EL (cell line): ENCODE results near the gene PRTG.
"Not testable (repeated sequence)": the region's sequence is repeated elsewhere in the genome, so short reads cannot be mapped to it uniquely, and the experiment has no call there.

Source experiments
- DNase-seq: peaks from one replicate; pipeline ENCODE4 v3.0.0-alpha.2; 2016

Gene PRTG

DNA sequence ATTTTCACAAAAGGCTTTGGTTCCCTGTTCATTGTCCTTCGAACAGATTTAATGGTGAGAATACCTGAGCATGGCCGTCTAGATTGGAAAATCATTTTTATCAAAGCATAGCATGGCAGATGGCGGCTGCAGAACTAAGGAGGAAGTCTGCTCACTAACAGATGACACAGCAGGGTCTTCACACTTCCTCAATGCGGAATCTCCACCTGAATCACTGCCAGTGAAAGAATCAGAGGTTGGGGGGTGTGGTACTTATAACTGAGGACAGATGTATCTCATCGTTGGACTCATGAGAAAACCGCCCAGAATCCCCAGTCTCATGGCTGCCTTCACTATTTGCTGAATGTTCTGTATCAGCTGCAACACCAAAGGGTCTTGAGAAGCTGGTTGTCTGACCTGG, 123.2 kb downstream of the PRTG start:
- DNase-seq = no peak

DNA sequence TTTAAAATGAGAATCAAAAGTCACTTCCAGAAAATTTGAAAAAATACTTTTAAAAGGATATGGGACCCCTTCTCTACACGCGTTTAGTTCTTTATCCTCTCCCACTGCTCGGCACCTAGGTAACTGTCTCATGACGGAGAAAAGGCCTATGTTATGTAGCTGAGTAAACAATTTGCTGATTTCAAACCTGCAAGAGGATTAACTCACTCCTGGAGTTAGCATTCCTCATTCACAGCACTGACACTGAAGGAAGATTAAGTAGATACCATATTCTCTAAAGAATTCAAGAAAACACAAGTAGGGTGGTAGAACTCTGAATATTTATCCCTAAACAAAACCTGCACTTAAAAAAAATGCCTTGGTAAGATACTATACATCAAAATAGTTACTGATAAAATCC, 124.6 kb downstream of the PRTG start:
- no peak for DNase-seq

DNA sequence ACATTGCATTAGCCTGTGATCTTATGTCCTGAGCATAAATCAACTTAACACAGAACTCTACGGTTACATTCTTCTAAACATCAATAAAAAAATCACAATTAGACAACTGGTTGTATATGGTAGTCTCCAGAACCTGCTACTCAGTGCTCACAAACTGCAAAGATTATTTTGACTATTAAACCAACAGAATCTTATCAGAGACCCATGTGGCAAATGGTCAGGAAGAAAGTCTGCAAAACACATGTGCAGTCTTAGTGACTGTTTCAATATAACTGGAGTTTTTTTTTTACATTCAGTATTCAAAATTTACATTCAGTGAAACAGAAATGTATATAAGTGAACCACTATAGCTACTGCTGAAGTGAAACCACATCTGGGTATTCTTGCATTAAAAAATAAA, 127.5 kb downstream of the PRTG start:
- DNase-seq = no peak

DNA sequence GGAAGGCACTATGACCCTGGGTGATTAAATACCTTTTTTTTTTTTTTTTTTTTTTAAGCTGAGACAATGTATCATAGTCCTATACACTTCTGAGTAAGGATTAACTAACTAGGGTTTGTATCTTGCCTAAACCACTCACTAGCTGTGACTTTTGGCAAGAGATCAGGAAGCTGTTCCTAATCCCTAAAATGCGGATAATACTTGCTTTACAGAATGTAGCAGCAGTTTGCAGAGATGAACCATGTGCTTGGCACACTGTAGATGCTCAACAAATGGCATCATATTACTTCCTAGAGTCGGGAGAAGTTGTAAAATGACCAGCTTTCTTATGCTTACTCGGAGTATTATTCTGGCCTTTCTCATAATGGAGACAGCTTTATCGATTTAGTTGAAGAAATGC, 129.2 kb downstream of the PRTG start:
- no peak for DNase-seq

DNA sequence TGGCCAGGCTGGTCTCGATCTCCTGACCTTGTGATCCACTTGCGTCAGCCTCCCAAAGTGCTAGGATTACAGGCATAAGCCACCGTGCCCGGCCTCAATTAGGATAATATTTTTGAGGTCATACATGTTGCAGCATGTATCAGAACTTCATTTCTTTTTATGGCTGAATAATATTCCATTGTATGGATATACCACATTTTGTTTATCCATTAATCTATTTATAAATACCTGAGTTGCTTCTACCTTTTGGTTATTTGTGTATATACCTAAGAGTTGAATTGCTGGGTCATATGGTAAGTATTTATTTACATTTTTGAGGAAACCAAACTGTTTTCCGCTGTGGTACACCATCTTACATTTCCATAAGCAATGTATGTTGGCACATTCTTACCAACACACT, 136.7 kb downstream of the PRTG start:
- DNase-seq = no peak

DNA sequence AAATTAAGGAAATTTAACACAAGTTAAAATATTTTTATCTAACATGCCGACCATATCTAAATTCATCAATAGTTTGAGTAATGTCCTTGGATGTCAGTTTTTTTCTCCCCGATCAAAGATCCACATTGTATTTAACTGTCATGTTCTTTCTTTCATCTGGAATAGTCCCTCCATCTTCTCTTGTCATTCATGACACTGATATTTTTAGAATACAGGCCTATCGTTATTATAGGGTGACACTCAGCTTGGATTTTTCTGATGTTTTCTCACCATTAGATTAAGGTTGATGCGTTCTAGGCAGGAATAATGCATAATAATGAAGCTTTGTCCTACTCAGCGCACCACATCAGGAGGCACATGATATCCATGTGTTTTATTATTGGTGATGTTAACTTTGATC, 141.6 kb downstream of the PRTG start:
- no peak for DNase-seq

DNA sequence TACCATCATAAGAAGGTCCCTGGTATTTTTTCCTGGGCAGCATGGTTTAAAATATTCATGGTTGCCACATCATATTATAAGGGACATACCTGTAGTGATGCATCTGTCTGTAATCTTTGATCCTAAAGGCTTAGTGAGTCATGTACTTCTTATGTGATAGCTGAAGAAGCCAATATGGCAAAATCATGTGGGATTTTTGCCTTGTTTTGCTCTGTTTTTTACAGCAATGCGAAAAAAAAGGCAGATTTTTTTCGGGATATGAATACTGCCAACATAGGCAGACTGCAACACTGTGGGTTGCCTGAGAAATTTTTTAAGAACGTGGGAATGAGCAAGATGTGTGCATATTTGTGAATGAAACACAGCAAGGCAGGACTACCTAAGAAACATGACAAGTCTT, 143.5 kb downstream of the PRTG start:
- no peak for DNase-seq

DNA sequence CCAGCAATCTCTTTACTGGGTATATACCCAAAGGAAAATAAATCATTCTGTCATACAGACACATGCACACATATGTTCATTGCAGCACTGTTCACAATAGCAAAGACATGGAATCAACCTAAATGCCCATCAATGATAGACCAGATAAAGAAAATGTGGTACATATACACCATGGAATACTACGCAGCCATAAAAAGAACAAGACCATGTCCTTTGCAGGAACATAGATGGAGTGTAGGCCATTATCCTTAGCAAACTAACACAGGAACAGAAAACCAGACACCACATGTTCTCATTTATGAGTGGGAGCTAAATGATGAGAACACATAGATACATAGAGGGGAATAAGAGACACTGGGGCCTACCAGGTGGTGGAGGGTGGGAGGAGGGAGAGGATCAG, 149.9 kb downstream of the PRTG start:
- DNase-seq = not testable (repeated sequence)

DNA sequence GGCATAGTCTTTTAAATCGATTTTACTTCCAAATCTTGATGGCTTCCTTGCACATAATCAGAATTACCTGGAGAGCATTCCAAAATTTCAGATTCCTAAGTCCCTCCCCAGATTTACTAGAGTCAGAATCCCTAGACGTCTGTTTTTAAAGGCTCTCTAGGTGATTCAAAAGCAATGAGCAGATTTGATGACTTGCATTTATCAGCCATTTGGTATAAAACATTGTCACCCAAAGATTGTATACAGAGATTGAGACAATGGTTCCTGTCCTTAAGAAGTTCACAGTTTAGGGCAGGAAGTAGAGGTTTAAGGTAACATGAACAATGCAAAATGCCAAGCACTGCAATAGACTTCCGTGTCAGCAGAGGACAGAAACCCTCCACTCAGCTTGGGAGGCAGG, 152.2 kb downstream of the PRTG start:
- DNase-seq = no peak

DNA sequence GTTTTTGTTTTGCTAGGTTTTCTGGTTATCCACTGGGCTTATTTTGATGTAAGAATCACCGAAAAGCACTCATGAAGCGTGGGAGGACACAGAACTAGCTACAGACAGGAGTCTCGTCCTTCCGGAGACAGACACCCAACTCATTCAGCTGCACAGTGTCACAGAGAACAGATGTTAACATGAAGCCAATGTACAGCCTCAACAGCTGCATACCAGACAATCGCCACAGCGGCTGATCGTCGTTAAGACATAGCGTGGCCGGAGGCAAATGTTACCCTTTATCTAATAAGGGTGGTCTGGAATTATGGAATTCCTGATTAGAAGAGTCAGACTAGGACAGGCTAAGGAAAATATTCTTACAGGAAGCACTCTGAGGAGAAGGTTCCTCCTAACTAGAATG, 153.7 kb downstream of the PRTG start:
- peak; percentile 10 for DNase-seq

DNA sequence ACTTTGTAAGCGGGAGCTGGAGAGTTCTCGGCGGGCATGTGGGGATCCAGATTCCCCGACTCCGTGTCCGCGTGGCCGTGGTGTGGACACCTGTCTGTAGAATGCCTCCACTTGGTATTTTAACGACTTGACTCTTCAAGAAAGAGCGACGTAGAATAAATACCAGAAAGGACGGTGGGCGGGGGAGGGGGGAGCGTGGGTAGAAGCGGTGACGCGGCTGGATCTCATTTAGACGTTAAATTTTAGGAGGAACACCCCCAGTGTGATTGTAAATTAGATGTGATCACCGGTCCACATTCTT, 154.2 kb downstream of the PRTG start:
- no peak for DNase-seq

DNA sequence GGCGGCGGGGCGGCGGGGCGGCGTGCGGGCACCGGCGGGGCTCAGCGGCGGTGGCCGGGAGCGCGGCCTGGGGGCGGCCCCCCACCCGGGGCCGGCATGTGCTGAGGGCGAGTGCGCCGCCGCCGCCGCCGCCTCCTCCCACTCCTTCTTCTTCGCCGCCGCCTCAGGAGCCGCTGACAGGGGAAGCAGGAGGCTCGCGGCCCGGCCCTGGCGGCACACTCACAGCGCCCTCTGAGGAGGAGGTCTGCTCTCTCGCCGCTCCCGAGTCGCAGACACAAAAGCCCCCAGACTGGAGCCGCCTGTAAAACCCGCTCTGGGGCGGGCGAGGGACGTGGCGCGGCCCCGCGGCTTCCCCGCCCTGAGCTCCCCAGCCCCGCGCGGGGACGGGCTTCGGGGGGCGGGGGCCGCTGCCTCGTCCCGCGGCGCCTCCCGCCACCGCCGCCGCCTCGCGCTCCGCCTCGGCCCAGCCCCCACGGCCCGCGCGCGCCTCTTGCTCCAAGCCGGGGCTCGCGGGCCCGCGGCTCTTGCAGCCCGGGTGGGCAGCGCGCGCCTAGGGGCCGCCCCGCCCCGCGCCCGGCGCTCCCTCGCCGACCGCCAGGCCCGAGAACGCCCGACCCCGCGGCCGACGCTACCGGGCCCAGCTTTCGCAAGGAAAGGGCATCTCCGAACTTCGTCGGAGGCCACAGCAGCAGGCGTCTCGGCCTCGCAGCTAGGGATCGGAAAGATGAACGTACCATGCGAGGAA, 154.7 kb downstream of the PRTG start, which contains the start of gene PYGO1:
Gene PYGO1 (minus strand): TSS at position 276 of the 745 bp plus-strand sequence. CDS start 462 bp downstream, outside the sequence.
- DNase-seq = peak; percentile 72

DNA sequence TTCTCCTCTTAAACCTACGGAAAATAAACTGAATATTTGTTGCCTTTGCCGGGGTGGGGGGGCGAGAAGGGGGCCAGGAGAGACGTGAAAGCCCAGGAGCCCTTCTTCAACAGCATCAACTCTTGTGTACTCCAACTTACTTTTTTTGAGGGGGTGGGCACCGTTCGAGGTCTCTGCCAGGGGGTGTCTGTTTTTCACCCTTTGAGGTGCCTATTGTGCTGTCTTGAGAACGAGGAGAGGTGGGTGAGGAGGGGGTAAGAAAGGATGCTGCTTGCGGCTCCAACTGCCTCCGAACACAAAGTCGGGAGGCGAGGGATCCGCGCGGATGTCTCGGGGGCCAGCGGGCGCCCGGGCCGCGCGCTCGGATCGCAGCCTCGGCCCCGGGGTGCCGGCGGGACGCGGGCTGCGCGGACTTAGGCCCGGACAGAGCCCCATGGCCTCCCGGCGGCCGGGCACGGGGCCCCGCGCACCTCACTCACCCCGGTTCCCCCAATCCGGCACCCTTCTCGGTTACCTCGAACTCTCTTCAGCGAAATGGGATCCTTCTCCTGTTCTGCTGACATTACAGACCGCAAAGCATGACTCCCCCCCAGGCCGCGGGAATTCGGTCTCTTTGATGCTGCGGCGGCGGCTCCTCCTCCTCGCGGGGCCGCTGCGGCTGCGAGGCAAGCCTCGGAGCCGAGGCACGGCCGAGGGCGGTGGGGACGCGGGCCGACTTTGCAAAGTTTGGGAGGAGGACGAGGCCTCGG, 155.5 kb downstream of the PRTG start:
- DNase-seq = peak; percentile 60

DNA sequence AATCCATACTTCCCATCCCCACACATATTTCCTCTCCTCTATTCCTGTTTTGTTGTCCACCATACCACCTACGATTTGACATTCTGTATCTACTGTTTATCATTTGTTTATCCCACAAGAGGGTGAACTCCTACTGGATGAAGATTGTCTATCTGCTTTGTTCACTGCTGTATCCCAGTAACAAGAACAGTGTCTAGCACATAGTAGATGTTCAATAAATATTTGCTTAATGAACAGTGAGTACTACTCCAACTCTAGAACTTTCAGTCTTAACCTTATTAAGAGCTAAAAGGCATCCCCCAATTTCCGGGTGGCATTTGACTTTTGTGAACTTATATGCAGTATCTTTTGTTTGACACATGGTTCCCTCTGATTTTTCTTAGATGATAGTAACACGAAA, 156.1 kb downstream of the PRTG start:
- DNase-seq = peak; percentile 3

DNA sequence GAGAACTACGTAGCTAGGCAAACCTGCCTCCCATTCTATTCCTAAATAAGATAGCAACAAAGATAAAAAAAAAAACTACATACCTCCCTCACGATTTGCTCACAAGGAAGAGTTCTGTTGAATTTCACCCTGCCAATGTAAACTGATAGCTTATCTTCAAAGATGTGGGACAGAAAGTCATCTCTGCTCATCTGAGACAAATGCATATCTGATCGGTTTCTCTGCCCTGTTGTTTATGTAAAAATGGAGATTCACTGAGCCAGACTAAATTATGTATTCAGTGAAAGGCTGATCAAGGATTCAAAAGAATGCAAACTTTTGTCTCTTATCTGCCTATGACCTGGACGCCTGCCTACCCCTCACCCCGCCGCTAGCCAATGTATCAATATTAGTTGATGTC, 166.0 kb downstream of the PRTG start:
- no peak for DNase-seq

DNA sequence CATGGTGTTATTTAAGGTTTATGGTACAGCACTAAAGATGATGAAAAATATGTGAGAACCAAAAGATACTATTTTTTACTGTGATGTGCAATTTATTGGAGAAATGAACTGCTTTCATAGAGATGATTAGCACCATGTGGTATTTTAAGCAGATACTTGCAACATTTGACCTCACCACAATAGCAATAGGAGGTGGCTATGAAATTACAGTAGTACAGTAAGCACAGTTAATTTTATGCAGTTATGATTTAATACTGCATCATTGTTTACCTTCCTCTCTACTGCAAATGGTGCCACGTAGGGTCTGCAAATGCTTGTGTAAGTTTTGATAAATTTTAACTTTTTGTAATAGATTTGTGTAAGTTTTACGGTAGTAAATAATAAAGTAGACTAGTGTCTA, 168.9 kb downstream of the PRTG start:
- no peak for DNase-seq

DNA sequence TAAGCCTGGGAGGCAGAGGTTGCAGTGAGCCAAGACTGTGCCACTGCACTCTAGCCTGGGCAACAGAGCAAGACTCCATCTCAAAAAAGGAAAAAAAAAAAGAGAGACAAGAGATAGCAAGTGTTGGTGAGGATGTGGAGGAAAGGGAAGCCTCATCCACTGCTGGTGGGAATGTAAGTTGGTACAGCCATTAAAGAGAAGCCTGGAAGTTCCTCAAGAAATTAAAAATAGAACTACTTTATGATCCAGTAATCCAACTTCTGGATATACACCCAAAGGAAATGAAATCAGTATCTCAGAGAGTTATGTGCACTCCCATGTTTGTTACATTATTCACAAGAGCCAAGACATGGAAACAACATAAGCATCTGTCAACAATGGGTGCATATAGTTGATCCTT, 169.7 kb downstream of the PRTG start:
- no peak for DNase-seq

DNA sequence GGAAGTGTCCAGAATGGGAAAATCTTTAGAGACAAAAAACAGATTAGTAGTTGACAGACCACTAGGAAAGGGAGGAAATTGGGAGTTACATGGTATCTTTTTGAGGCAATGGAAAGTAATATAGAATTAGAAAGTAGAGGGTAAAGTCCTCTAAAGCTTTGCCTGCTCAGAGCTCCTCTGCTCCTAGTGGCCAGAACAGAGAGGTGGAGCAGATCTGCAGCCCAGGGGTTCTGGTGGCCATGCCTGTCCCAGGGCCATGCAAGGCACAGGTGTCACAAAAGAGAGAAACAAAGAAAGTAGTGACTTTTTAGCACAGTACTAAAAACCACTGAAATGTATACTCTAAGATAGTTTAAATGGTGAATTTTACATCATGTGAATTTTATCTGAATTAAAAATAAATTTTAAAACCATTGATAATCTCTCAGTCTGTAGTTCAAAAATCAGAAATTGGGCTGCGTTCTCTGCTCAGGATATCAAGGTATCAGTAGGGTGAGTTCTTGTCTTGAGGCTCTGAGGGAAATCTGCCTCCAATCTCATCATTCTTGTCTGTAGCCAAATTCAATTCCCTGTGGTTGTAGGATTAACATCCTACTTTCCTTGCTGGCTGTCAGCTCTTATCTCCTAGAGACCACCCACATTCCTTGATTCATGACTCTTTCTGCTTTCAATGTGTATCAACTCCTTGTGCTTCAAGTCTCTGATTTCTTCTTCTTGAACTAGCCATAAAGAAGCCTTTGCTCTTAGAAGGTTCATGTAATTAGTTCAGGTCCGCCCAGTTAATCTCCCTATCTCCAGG, 178.4 kb downstream of the PRTG start:
- no peak for DNase-seq

DNA sequence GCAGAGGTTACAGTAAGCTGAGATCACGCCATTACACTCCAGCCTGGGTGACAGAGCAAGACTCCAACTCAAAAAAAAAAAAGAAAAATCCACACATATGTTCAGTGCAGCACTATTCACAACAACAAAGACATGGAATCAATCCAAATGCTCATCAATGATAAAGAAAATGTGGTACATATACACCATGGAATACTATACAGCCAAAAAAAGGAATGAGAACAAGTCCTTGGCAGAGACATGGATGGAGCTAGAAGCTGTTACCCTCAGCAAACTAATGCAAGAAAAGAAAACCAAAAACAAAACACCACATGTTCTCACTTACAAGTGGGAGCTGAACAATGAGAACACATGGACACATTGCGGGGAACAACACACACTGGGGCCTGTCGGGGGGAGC, 180.4 kb downstream of the PRTG start:
- DNase-seq = no peak
